GM12878 (cell line): ENCODE results near the gene MRPL50. TPM values are rescaled to one million over a fixed set of nuclear protein-coding genes. Genes with fewer than 3 reads are reported as not detected.

ENCODE experiments used
- ATAC-seq: fragments of 200-7000 bp; cut with Tn5 transposase; 3 replicates; pipeline ENCODE4 v1.9.1; 2020; ENCODE audit warnings: mild to moderate bottlenecking, moderate library complexity
- BruUV-seq: library from RNA; stranded (reverse); fragments of 400-500 nt; replicated peaks from 2 replicates; lab custom pipeline; 2021; lab: Mats Ljungman, UMichigan
- CTCF ChIA-PET: fragments of 300-600 bp; sonication (Branson Sonifier 250); formaldehyde crosslinking; extraction: SDS; loops from one replicate; lab custom pipeline; 2021; ENCODE audit warnings: inconsistent platforms; lab: Yijun Ruan, JAX
- POLR2A ChIA-PET: fragments of 350-600 bp; formaldehyde crosslinking; extraction: SDS; loops from one replicate; lab custom pipeline; 2021; ENCODE audit warnings: inconsistent platforms; lab: Charles Lee
- RAD21 ChIA-PET: fragments of 300-600 bp; sonication (Branson Sonifier 250); formaldehyde crosslinking; loops from one replicate; lab custom pipeline; 2023; ENCODE audit warnings: antibody characterized with exemption; ENCODE audit not compliant: unreplicated experiment; lab: Charles Lee
- SMC1A ChIA-PET: fragments of 300-600 bp; sonication (Branson Sonifier 250); formaldehyde crosslinking; loops from one replicate; lab custom pipeline; 2023; ENCODE audit not compliant: unreplicated experiment, uncharacterized antibody; lab: Charles Lee
- DNase-seq: peaks from one replicate; pipeline ENCODE4 v3.0.0-alpha.2; 2011; ENCODE audit warnings: low read depth, low spot score
- FAIRE-seq: peaks from 3 replicates; lab custom pipeline; 2011; peaks lifted over from hg19 to GRCh38; lab: Jason Lieb, UNC
- H2AFZ ChIP-seq: 2 replicates; pipeline ENCODE4 v1.6.0; 2011; ENCODE audit warnings: low read depth, low read length, control low read depth; ENCODE audit not compliant: control insufficient read depth
- H3K27ac ChIP-seq: 2 replicates; pipeline ENCODE4 v1.5.1; 2011; ENCODE audit warnings: control low read depth; ENCODE audit not compliant: control insufficient read depth, insufficient read depth
- H3K27me3 ChIP-seq, 2 experiments: replicated peaks in 1 of 2; 2 replicates each; pipeline versions ENCODE4 v1.6.0 to v1.6.1; 2011; ENCODE audit warnings: low read length in 1 of 2; ENCODE audit not compliant: control insufficient read depth in 2 of 2, insufficient read depth in 2 of 2
- H3K36me3 ChIP-seq, 2 experiments: 2 replicates each; pipeline ENCODE4 v1.5.1; 2011; ENCODE audit warnings: low read length in 1 of 2; ENCODE audit not compliant: control insufficient read depth in 2 of 2, insufficient read depth in 2 of 2
- H3K4me1 ChIP-seq: 2 replicates; pipeline ENCODE4 v1.6.1; 2011; ENCODE audit warnings: mild to moderate bottlenecking, low read length, moderate library complexity, mixed read lengths; ENCODE audit not compliant: control insufficient read depth, insufficient read depth
- H3K4me2 ChIP-seq: 2 replicates; pipeline ENCODE4 v1.6.0; 2011; ENCODE audit warnings: control low read depth; ENCODE audit not compliant: control insufficient read depth, insufficient read depth
- H3K4me3 ChIP-seq: fragments of 200-600 bp; sonication (generic); 2 replicates; pipeline ENCODE4 v1.5.1; 2016
- H3K79me2 ChIP-seq: 2 replicates; pipeline ENCODE4 v1.6.0; 2011; ENCODE audit warnings: low read length; ENCODE audit not compliant: control insufficient read depth, insufficient read depth
- H3K9ac ChIP-seq: 2 replicates; pipeline ENCODE4 v1.8.0; 2011; ENCODE audit warnings: low read length, control low read depth, mixed read lengths; ENCODE audit not compliant: control insufficient read depth, insufficient read depth
- H3K9me3 ChIP-seq: replicated peaks from 3 replicates; pipeline ENCODE4 v1.5.1; 2011; ENCODE audit warnings: mild to moderate bottlenecking, low read length; ENCODE audit not compliant: control insufficient read depth, insufficient read depth
- H4K20me1 ChIP-seq: 2 replicates; pipeline ENCODE4 v1.6.0; 2011; ENCODE audit not compliant: control insufficient read depth, insufficient read depth
- EZH2 ChIP-seq: IDR thresholded peaks from 2 replicates; pipeline ENCODE4 v1.6.1; 2012; ENCODE audit warnings: low read depth, mild to moderate bottlenecking, control low read depth, inconsistent platforms, low read length, borderline replicate concordance; ENCODE audit not compliant: control insufficient read depth
- FOXM1 ChIP-seq: IDR thresholded peaks from 2 replicates; pipeline ENCODE4 v1.6.1; 2012; ENCODE audit warnings: low read depth, mild to moderate bottlenecking, inconsistent platforms, low read length, moderate library complexity
- HDAC2 ChIP-seq: fragments of 200-600 bp; sonication (generic); IDR thresholded peaks from 2 replicates; pipeline ENCODE4 v1.6.1; 2017
- KAT2A ChIP-seq: conservative IDR thresholded peaks from 2 replicates; pipeline ENCODE4 v1.6.1; 2011; ENCODE audit warnings: low read depth, low read length; ENCODE audit not compliant: control insufficient read depth
- MAX ChIP-seq: IDR thresholded peaks from 2 replicates; pipeline ENCODE4 v1.6.1; 2012; ENCODE audit warnings: low read depth, low read length, improper control_type of control experiment
- RBBP5 ChIP-seq: fragments of 200-600 bp; sonication (generic); conservative IDR thresholded peaks from 2 replicates; pipeline ENCODE4 v1.6.1; 2016
- SUZ12 ChIP-seq: fragments of 200-600 bp; sonication (generic); IDR thresholded peaks from one replicate; pipeline ENCODE4 v1.6.1; 2018; ENCODE audit warnings: antibody characterized with exemption, mild to moderate bottlenecking; ENCODE audit not compliant: unreplicated experiment
- ZBTB40 ChIP-seq: fragments of 450-650 bp; IDR thresholded peaks from 2 replicates; pipeline ENCODE4 v1.6.1; 2016; ENCODE audit warnings: mild to moderate bottlenecking, moderate library complexity, borderline replicate concordance
- ZNF622 ChIP-seq: fragments of 450-650 bp; IDR thresholded peaks from 2 replicates; pipeline ENCODE4 v1.6.1; 2017; ENCODE audit warnings: mild to moderate bottlenecking, inconsistent platforms
- WGBS: methylation state at CpG from one replicate; pipeline ENCODE4 v1.1.6; 2016; ENCODE audit warnings: low lambda C conversion rate; ENCODE audit not compliant: insufficient replicate concordance, insufficient coverage; ENCODE audit errors: missing lambda C conversion rate; 5-methylcytosine and 5-hydroxymethylcytosine counted together
- in situ Hi-C: fragments of 300-500 bp; cut with MboI; formaldehyde crosslinking; loops from 9 replicates; pipeline ENCODE4 v1.14.3; 2018; ENCODE audit warnings: mixed read lengths
- intact Hi-C: fragments of 100-400 bp; cut with micrococcal nuclease; formaldehyde crosslinking; loops from one replicate; pipeline ENCODE4 v1.14.2; 2022; ENCODE audit not compliant: unreplicated experiment
- polyA plus RNA-seq, 11 experiments: library from polyadenylated mRNA; depleted of rRNA in 4 of 11; unstranded in 6 of 11; stranded (reverse) in 5 of 11; fragments of >200 nt; fragmentation: Nextera tagmentation in 4 of 11; fragmentation: Illumina TruSeq in 1 of 11; extraction: Ambion mirVana in 4 of 11; extraction: Trizol in 1 of 11; gene quantifications; 1 replicate in 1 of 11; 2 replicates in 10 of 11; pipeline versions ENCODE4 v1.2.1 to v1.2.3, GENCODE V29; 2011 to 2016; ENCODE audit warnings: inconsistent platforms in 2 of 11, missing spikeins in 2 of 11, low read depth in 1 of 11
- total RNA-seq, 4 experiments: library from RNA; depleted of rRNA in 3 of 4; stranded (reverse); fragments of >200 nt in 3 of 4; fragmentation: Illumina TruSeq in 1 of 4; extraction: Trizol in 1 of 4; gene quantifications; 2 replicates each; pipeline versions ENCODE4 v1.2.1 to v1.2.3, GENCODE V29; 2013 to 2021

Gene MRPL50
- total and polyA plus RNA-seq, 10 of the 15 experiments (the other 5 are each of a cell fraction or from before 2014, with no cell fraction given) = 12.8 to 79.4 (median 27.9) TPM

- Histone ChIP-seq H3K27me3 (no peaks in the 10 kb centered on the region), H3K9me3 (no peaks in the 10 kb centered on the region), H2AFZ (no peak overlapping the region), H3K4me2 (no peak overlapping the region), H3K27ac (no peak overlapping the region), H3K9ac (no peak overlapping the region), H3K79me2 (no peaks in the 10 kb centered on the region)
- ChIA-PET SMC1A (interaction anchor here (1.4 to 2.1 kb wide), 2 partner anchors 8 to 15 kb away, joined by 4 to 6 read pairs; no protein-coding TSS in a partner anchor), RAD21 (no interaction called here), POLR2A (no interaction called here)
- in situ Hi-C loops = no loop called here
- DNase-seq = no peak
- intact Hi-C loops = no loop called here
- TF ChIP-seq SUZ12 = no peak
- TF ChIP-seq ZNF622 = no peak
- no peak for TF ChIP-seq KAT2A
- TF ChIP-seq RBBP5 = no peak
- TF ChIP-seq HDAC2 = no peak
- TF ChIP-seq FOXM1 = no peak
- no peak for TF ChIP-seq EZH2
- TF ChIP-seq ZBTB40 = no peak
- no peak for TF ChIP-seq MAX
- TF ChIP-seq, all 136 proteins: peak for 0
- Histone ChIP-seq H3K4me3 (no peak overlapping the region), H4K20me1 (no peaks in the 10 kb centered on the region), H3K36me3 (no peaks in the 10 kb centered on the region), H3K4me1 (no peaks in the 10 kb centered on the region)
- ATAC-seq (no peak), FAIRE-seq (no peak)
- WGBS = 84% methylated on average over 3 of the region's 3 CpGs
- CTCF ChIA-PET = interaction anchor here (0.6 kb wide), 1 partner anchor 45 kb away, joined by 3 read pairs; no protein-coding TSS in a partner anchor
- no TSS peak for BruUV-seq
Measured at GRCh38 chr9:101381118-101381517, 17.3 kb downstream of the MRPL50 start.
